AG08396 (cell line): Measurements from ENCODE around the gene CUX1.
A peak's percentile ranks its signal among the peaks of the same experiment; 100 is the strongest.
"Not testable (repeated sequence)": the region's sequence is repeated elsewhere in the genome, so short reads cannot be mapped to it uniquely, and the experiment has no call there.

Source experiments
- DNase-seq: peaks from one replicate; pipeline ENCODE4 v3.0.0; 2012; ENCODE audit warnings: low spot score, mixed read lengths

Gene CUX1

GRCh38 chr7:102103027-102103372, 285.6 kb downstream of the CUX1 start:
- no peak for DNase-seq

GRCh38 chr7:102104245-102104644, 286.8 kb downstream of the CUX1 start:
- no peak for DNase-seq

DNA sequence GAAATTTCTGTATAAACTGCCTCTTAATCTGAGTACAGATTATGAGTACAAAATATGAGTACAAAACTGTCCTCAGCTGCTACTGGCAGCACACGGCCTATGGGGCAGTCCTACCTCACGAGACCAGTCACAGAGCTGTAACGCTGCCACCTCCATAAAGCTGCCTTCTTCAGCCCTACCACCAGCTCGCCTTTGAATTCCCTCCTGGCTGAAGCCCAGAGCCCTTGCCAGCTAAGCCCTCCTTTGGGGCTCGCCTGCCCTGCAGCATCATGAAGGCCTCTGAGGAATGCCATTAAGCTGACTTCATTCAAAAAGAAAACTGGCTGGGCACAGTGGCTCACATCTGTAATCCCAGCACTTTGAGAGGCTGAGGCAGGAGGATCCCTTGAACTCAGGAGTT, 289.2 kb downstream of the CUX1 start:
- no peak for DNase-seq

DNA sequence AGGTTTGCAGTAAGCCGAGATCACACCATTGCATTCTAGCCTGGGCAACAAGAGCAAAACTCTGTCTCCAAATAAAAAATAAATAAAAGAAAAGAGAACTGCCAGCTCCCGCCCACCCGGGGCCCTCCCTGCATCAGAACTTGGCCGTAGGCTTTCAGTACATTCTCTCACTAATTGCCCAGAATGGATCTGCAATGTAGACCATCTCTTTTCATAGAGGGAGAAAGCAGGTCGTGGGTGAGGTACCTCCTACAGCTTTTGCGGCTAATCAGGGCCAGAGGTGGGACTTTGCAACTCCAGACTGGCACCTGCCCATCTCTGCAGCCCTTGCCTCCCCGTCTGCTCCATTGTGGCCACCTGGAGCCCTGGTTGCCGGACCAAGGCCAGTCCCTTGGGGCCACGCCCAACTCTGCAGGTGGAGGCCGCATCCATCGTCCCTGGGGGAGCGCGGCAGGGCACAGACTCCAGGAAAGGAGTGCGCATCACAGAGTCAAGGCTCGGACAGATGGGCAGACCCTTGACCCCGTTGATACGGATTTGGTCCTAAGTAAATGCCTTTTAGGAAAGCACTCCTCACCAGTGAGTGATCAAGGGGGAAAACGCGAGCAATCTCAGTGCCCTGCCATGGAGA, 290.2 kb downstream of the CUX1 start:
- no peak for DNase-seq

GRCh38 chr7:102111061-102112041, 293.9 kb downstream of the CUX1 start:
- DNase-seq = no peak

- DNase-seq = no peak
These were observed 297.8 kb downstream of the CUX1 start for GRCh38 chr7:102115181-102115580.

DNA sequence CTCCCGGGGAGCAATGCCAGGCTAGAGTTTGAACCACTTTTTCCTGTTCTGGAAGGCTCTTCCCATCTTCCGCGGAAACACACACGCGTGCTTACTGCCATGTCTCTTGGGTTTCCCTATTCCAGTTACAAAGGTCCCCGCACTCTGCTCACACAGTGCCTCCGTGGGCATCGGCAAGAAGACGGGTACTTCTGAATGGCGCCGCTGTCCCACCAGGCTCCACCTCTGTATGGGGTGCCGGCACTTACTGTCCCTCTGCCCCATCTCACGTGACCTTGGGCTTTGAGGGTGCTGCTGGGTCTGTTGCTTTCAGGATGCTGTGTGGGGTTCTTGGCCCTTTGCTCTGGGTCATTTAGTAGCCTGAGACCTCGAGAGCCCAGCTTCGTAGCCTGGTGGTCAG, 298.5 kb downstream of the CUX1 start:
- no peak for DNase-seq

GRCh38 chr7:102117743-102118142, 300.3 kb downstream of the CUX1 start:
- DNase-seq = peak; percentile 83

- DNase-seq = no peak
These were observed 301.8 kb downstream of the CUX1 start for GRCh38 chr7:102119213-102119651.

DNA sequence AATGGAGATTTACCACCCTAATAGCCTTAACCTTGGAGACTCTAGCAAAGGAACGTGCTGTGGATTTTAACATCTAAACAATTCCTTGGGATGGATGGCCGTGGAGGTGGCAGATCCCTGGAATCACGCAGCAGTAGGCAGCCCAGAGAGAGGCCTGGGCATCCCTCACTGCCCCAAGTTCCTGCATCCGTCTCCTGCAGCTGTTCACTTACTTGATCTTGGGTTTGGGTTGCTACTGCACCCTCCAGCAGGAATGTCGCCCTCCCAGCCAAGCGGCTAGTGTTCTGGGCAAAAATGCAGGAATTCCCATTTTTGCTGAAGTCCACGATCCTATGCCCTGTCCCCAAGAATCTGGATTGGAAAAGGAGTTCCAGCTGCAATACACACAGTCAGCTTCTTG, 302.5 kb downstream of the CUX1 start:
- DNase-seq = no peak

DNA sequence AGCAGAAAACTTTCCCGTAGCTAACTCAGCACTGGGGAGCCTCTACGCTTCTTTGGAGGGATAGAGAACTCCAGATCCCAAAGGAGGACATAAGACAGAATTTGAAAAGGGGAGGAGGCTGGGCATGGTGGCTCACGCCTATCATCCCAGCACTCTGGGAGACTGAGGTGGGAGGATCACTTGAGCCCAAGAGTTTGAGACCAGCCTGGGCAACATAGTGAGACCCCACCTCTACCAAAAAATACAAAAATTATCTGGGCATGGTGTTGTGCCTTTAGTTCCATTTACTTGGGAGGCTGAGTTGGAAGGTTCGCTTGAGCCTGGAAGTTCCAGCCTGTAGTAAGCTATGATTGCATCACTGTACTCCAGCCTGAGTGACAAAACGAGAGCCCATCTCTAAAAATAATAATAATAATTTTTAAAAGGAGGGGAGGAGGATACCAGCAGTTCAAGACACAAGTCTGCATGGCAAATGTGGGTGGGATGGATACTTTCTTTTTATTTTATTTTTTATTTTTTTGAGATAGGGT, 303.3 kb downstream of the CUX1 start:
- DNase-seq = no peak

DNA sequence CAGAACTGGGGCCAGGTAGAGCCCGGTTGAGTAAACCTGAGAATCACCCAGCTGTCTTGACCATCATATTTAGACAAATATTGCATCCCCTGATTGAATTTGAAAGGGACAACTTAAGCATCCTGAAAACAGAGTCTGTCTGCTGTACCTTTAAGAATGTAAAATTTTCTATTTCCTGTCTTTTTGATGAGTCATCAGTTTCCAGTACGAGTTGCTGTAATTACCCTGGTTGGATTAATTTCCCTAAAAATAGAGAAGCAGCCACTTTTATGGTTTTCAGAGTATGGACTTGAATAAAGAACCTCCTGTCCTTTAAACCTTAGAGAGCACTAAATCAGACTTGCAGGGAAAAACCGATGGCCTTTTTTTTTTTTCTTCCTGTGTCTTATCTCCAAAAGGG, 304.6 kb downstream of the CUX1 start:
- peak; percentile 47 for DNase-seq

DNA sequence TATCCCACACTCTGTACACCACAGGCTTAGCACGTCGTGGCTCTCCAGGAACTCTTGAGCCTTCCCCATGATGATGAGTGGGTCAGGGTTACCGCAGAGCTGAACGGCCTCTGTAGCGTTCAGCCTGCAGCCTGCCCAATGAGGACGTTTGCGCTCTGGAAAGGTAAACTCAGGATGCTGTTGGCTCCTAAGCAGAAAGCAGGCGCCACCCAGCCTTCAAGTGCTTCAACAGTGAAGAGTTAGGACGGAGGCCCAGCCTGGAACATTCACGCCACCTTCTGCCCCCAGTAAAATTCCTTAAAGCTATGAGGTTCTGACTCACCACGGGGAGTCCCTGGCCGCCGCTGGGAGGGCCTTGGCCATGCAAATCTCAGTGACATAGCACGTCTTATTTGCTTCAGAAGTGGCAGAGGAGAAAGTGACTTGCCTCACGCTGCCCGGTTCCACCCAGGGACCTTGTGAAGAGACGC, 307.7 kb downstream of the CUX1 start:
- DNase-seq = peak; percentile 88

GRCh38 chr7:102128303-102128702, 310.9 kb downstream of the CUX1 start:
- no peak for DNase-seq

- DNase-seq = no peak
These were observed 312.4 kb downstream of the CUX1 start for GRCh38 chr7:102129636-102130370.

GRCh38 chr7:102132209-102132752, 314.9 kb downstream of the CUX1 start:
- DNase-seq = no peak

GRCh38 chr7:102138676-102139075, 321.2 kb downstream of the CUX1 start:
- no peak for DNase-seq

DNA sequence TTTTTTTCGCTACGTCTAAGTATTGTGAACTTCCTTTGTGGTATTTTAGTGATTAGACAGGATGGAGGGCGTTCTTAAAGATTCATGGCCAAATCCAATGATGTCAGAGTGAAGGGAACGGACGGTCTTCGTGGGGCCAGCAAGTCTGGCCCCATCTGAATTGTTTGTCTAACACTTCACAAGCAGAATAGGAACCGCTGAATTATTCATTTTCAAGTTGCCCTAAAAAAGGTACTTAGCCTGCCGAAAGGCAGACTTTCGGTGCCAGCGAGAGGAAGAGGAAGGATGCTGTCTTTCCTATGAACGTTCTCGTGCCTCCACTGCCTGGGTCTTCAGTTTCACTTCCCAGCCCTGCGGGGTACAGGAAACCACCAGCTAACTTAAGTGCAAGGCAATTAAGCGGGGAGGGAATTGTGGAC, 323.5 kb downstream of the CUX1 start:
- DNase-seq = no peak

DNA sequence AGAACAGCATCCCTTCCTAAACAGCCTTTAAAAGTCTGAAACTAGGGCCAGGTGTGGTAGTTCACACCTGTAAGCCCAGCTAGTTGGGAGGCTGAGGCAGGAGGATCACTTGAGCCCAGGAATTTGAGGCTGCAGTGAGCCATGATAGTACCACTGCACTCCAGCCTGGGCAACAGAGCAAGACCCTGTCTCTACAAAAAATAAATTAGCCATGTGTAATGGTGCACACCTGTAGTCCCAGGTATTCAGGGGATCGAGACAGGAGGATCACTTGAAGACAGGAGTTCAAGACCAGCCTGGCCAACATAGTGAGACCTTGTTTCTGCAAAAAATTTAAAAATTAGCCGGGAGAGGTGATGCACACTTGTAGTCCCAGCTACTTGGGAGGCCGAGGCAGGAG, 325.0 kb downstream of the CUX1 start:
- not testable (repeated sequence) for DNase-seq

DNA sequence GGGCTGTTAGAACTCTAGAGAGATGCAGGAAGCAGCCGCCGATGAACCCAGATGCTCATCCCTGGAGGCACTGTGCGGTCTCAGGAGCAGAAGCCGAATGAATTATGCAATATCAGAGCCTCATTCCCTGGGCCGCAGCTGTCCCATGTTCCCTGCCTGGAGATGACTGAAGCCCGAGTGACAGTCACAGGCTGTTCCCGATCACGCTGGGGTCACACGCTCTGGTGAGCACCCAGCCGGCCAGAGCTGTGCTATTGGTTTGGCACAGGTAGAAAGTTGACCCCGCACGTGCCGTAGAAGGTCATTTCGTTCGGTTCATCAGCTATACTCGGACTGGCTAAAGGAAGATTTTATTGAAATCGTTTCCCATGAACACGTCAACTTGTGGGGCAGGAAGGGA, 328.7 kb downstream of the CUX1 start:
- DNase-seq = no peak

- DNase-seq = peak; percentile 50
These were observed 329.6 kb downstream of the CUX1 start for GRCh38 chr7:102147008-102147407.

DNA sequence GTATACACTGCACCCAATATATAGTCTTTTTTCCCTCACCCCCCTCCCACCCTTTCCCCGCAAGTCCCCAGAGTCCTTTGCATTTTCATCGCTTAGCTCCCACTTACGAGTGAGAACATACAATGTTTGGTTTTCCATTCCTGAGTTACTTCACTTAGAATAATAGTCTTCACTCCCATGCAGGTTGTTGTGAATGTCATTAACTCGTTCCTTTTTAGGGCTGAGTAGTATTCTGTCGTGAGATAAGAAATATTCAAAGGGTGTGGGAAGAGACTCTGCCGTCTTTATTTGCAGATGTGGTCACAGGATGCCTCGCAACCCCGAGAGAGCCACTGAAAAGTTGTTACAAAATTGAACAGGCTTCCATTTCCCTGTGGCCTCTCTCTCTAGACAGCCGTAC, 331.4 kb downstream of the CUX1 start:
- DNase-seq = no peak
